IMR-90 (cell line): ENCODE measurements around the gene KIR3DL1. TPM values are rescaled to one million over a fixed set of nuclear protein-coding genes. Genes with fewer than 3 reads are reported as not detected.
"Not testable (repeated sequence)": the region's sequence is repeated elsewhere in the genome, so short reads cannot be mapped to it uniquely, and the experiment has no call there.

Experiments used
- ATAC-seq: fragments of 200-7000 bp; cut with Tn5 transposase; 2 replicates; pipeline ENCODE4 v1.9.1; 2020; ENCODE audit warnings: low read depth, mild to moderate bottlenecking, moderate library complexity
- BruUV-seq: library from RNA; stranded (reverse); fragments of 400-500 nt; replicated peaks from 2 replicates; lab custom pipeline; 2021; lab: Mats Ljungman, UMichigan
- CTCF ChIA-PET: fragments of 300-600 bp; formaldehyde crosslinking; extraction: SDS; loops from one replicate; lab custom pipeline; 2021; ENCODE audit warnings: antibody characterized with exemption; lab: Yijun Ruan, JAX
- POLR2A ChIA-PET: fragments of 300-600 bp; sonication (Branson Sonifier 250); formaldehyde crosslinking; loops from one replicate; lab custom pipeline; 2022; ENCODE audit warnings: antibody characterized with exemption; ENCODE audit not compliant: unreplicated experiment; lab: Charles Lee
- DNase-seq: peaks from one replicate; pipeline ENCODE4 v3.0.0; 2013
- H2AFZ ChIP-seq: replicated peaks from 2 replicates; pipeline ENCODE3; 2013; ENCODE audit warnings: low read length, mild to moderate bottlenecking; ENCODE audit not compliant: poor library complexity
- H2AK5ac ChIP-seq: 2 replicates; pipeline ENCODE4 v1.6.1; 2013; ENCODE audit warnings: low read depth, low read length, inconsistent platforms
- H2AK9ac ChIP-seq: replicated peaks from 2 replicates; pipeline ENCODE3; 2013; ENCODE audit warnings: mild to moderate bottlenecking, low read depth, low read length, moderate library complexity; ENCODE audit not compliant: poor library complexity
- H2BK120ac ChIP-seq: 2 replicates; pipeline ENCODE4 v1.6.1; 2013; ENCODE audit warnings: low read depth, low read length, inconsistent platforms
- H2BK15ac ChIP-seq: 3 replicates; pipeline ENCODE4 v1.6.1; 2013; ENCODE audit warnings: low read depth, low read length, inconsistent platforms
- H2BK20ac ChIP-seq: 2 replicates; pipeline ENCODE4 v1.6.1; 2013; ENCODE audit warnings: low read depth, mild to moderate bottlenecking, inconsistent platforms, low read length, moderate library complexity
- H2BK5ac ChIP-seq: 2 replicates; pipeline ENCODE4 v1.6.1; 2013; ENCODE audit warnings: mild to moderate bottlenecking, low read depth, low read length, inconsistent platforms; ENCODE audit not compliant: poor library complexity, severe bottlenecking
- H3K14ac ChIP-seq: replicated peaks from 2 replicates; pipeline ENCODE4 v1.6.1; 2013; ENCODE audit warnings: low read depth, low read length, inconsistent platforms
- H3K18ac ChIP-seq: 2 replicates; pipeline ENCODE4 v1.6.1; 2013; ENCODE audit warnings: low read depth, low read length, control low read depth
- H3K23ac ChIP-seq: 2 replicates; pipeline ENCODE4 v1.6.1; 2013; ENCODE audit warnings: low read depth, low read length, inconsistent platforms
- H3K27ac ChIP-seq: 2 replicates; pipeline ENCODE4 v1.5.1; 2013; ENCODE audit warnings: mild to moderate bottlenecking, control low read depth, low read length; ENCODE audit not compliant: insufficient read depth
- H3K27me3 ChIP-seq: 2 replicates; pipeline ENCODE4 v1.6.1; 2013; ENCODE audit warnings: low read length; ENCODE audit not compliant: control insufficient read depth, insufficient read depth
- H3K36me3 ChIP-seq: 2 replicates; pipeline ENCODE4 v1.6.1; 2013; ENCODE audit warnings: low read length, mixed read lengths; ENCODE audit not compliant: control insufficient read depth, insufficient read depth
- H3K4ac ChIP-seq: 2 replicates; pipeline ENCODE4 v1.6.1; 2013; ENCODE audit warnings: low read depth, low read length, inconsistent platforms
- H3K4me1 ChIP-seq: 2 replicates; pipeline ENCODE4 v1.6.1; 2013; ENCODE audit warnings: low read length, mixed read lengths; ENCODE audit not compliant: control insufficient read depth, insufficient read depth
- H3K4me2 ChIP-seq: 2 replicates; pipeline ENCODE4 v1.6.1; 2013; ENCODE audit warnings: low read depth, mild to moderate bottlenecking, control low read depth, low read length, moderate library complexity
- H3K4me3 ChIP-seq: 2 replicates; pipeline ENCODE4 v1.5.1; 2013; ENCODE audit warnings: low read depth, mild to moderate bottlenecking, control low read depth, low read length, moderate library complexity; ENCODE audit not compliant: insufficient read depth
- H3K56ac ChIP-seq: 2 replicates; pipeline ENCODE4 v1.6.1; 2013; ENCODE audit warnings: low read length, inconsistent platforms; ENCODE audit not compliant: insufficient read depth; ENCODE audit errors: extremely low read depth
- H3K79me1 ChIP-seq, 2 experiments: 2 replicates each; pipeline ENCODE4 v1.6.1; 2013; ENCODE audit warnings: low read length in 2 of 2, inconsistent platforms in 1 of 2, low read depth in 1 of 2
- H3K9ac ChIP-seq: 2 replicates; pipeline ENCODE4 v1.6.1; 2013; ENCODE audit warnings: low read depth, low read length, control low read depth
- H3K9me1 ChIP-seq: 2 replicates; pipeline ENCODE4 v1.6.1; 2013; ENCODE audit warnings: low read length, inconsistent platforms; ENCODE audit not compliant: insufficient read depth
- H3K9me3 ChIP-seq: 2 replicates; pipeline ENCODE4 v1.6.1; 2013; ENCODE audit warnings: low read length; ENCODE audit not compliant: control insufficient read depth, insufficient read depth
- H4K20me1 ChIP-seq: 2 replicates; pipeline ENCODE4 v1.6.1; 2013; ENCODE audit warnings: low read length, inconsistent platforms; ENCODE audit not compliant: insufficient read depth
- H4K5ac ChIP-seq: 2 replicates; pipeline ENCODE4 v1.6.1; 2013; ENCODE audit warnings: mild to moderate bottlenecking, low read depth, low read length, control low read depth
- H4K8ac ChIP-seq, 2 experiments: 2 replicates each; pipeline ENCODE4 v1.6.1; 2013; ENCODE audit warnings: low read depth in 2 of 2, low read length in 2 of 2, control low read depth in 1 of 2, inconsistent platforms in 1 of 2
- H4K91ac ChIP-seq: 2 replicates; pipeline ENCODE4 v1.6.1; 2013; ENCODE audit warnings: low read depth, low read length, inconsistent platforms; ENCODE audit not compliant: insufficient read depth
- WGBS, 2 experiments: methylation state at CpG; one replicate each; pipeline versions ENCODE4 v1.1.5 to v1.1.7; 2013; ENCODE audit warnings: missing lambda C conversion rate in 2 of 2; ENCODE audit not compliant: insufficient read length in 1 of 2; ENCODE audit errors: extremely low coverage in 2 of 2; 5-methylcytosine and 5-hydroxymethylcytosine counted together
- dilution Hi-C: fragments of 300-500 bp; cut with HindIII; formaldehyde crosslinking; loops from one replicate; pipeline ENCODE4 v1.14.3; 2018; ENCODE audit warnings: low sequenced_read_pairs; ENCODE audit not compliant: unreplicated experiment
- in situ Hi-C: fragments of 300-500 bp; cut with MboI; formaldehyde crosslinking; loops from 3 replicates; pipeline ENCODE4 v1.14.3; 2019; ENCODE audit warnings: low sequenced_read_pairs, inconsistent platforms, mixed read lengths
- intact Hi-C: fragments of 100-400 bp; cut with micrococcal nuclease; formaldehyde crosslinking; loops from 2 replicates; pipeline ENCODE4 v1.10.0; 2022
- polyA plus RNA-seq, 3 experiments: library from polyadenylated mRNA; depleted of rRNA; stranded (reverse); fragments of >200 nt; gene quantifications; 2 replicates each; pipeline ENCODE4 v1.2.3, GENCODE V29; 2012; ENCODE audit warnings: low replicate concordance in 1 of 3
- total RNA-seq: library from RNA; depleted of rRNA; stranded (reverse); fragments of >200 nt; gene quantifications from 2 replicates; pipeline ENCODE4 v1.2.3, GENCODE V29; 2012

Gene KIR3DL1
- total and polyA plus RNA-seq, 2 of the 4 experiments (the other 2 are of a cell fraction), result not detected

GRCh38 chr19:54786091-54786723 is 30.1 kb upstream of the KIR3DL1 start:
- H2BK20ac ChIP-seq, BruUV-seq, POLR2A ChIA-PET, DNase-seq, H3K27ac ChIP-seq, H4K91ac ChIP-seq, dilution Hi-C loops, H2BK15ac ChIP-seq, H3K9me1 ChIP-seq, H3K23ac ChIP-seq, H3K27me3 ChIP-seq, H2AK9ac ChIP-seq, H4K8ac ChIP-seq, H3K14ac ChIP-seq, H2BK120ac ChIP-seq, H2BK5ac ChIP-seq, H4K5ac ChIP-seq, H2AFZ ChIP-seq, H4K20me1 ChIP-seq, H3K4me2 ChIP-seq, H2AK5ac ChIP-seq, in situ Hi-C loops, H3K4me1 ChIP-seq, H3K36me3 ChIP-seq, CTCF ChIA-PET, H3K4ac ChIP-seq, H3K18ac ChIP-seq, H3K56ac ChIP-seq, intact Hi-C loops, ATAC-seq, H3K4me3 ChIP-seq, H3K79me1 ChIP-seq, H3K9ac ChIP-seq: not testable (repeated sequence)
- peaks cover 26% of the 10 kb centered on the region for H3K9me3 ChIP-seq
- WGBS, 2 experiments, result no CpG with 5 or more reads among the region's 24 CpGs

GRCh38 chr19:54788154-54788553 is 28.1 kb upstream of the KIR3DL1 start:
- CTCF ChIA-PET, H4K5ac ChIP-seq, H4K8ac ChIP-seq, H3K23ac ChIP-seq, ATAC-seq, H2AFZ ChIP-seq, H3K4ac ChIP-seq, H3K36me3 ChIP-seq, POLR2A ChIA-PET, H2AK5ac ChIP-seq, H4K91ac ChIP-seq, H3K56ac ChIP-seq, H3K79me1 ChIP-seq, H2BK120ac ChIP-seq, H3K14ac ChIP-seq, BruUV-seq, in situ Hi-C loops, H3K9ac ChIP-seq, H3K27ac ChIP-seq, H2BK15ac ChIP-seq, dilution Hi-C loops, H3K4me2 ChIP-seq, H3K4me3 ChIP-seq, H3K4me1 ChIP-seq, H2BK5ac ChIP-seq, DNase-seq, H2AK9ac ChIP-seq, H4K20me1 ChIP-seq, H3K18ac ChIP-seq, H3K27me3 ChIP-seq, intact Hi-C loops, H2BK20ac ChIP-seq, H3K9me1 ChIP-seq: not testable (repeated sequence)
- H3K9me3 ChIP-seq, result peaks cover 24% of the 10 kb centered on the region
- no CpG with 5 or more reads among the region's 6 CpGs for WGBS, 2 experiments
